ENCODE results near the gene IP6K3.

DNA sequence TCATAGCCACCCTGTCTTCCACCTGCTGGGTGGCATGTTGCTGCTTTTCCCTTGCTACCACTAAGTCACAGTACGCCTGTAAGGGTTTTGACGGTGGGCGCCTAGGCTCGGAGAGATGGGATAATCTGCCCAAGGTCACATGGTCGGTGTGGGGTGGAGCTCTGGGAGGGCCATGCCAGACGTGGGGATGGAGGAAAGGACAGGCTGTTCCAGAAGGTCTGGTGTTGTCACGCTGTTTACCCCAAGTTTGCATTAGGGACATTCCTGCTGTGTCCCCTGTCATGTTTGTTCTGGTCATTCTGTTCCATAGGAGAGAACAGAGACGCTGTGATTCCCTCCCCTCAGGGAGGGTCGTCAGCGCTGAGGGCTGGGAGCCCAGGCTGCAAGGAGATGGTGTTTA, 16.1 kb downstream of the IP6K3 start:
- no peak for TF ChIP-seq POLR2A (IDR thresholded peaks at IDR 0.05; ENCODE audit: extremely low read depth, insufficient read length)
- TF ChIP-seq, protein P1, sequence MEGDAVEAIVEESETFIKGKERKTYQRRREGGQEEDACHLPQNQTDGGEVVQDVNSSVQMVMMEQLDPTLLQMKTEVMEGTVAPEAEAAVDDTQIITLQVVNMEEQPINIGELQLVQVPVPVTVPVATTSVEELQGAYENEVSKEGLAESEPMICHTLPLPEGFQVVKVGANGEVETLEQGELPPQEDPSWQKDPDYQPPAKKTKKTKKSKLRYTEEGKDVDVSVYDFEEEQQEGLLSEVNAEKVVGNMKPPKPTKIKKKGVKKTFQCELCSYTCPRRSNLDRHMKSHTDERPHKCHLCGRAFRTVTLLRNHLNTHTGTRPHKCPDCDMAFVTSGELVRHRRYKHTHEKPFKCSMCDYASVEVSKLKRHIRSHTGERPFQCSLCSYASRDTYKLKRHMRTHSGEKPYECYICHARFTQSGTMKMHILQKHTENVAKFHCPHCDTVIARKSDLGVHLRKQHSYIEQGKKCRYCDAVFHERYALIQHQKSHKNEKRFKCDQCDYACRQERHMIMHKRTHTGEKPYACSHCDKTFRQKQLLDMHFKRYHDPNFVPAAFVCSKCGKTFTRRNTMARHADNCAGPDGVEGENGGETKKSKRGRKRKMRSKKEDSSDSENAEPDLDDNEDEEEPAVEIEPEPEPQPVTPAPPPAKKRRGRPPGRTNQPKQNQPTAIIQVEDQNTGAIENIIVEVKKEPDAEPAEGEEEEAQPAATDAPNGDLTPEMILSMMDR (IDR thresholded peaks at IDR 0.05; ENCODE audit: low read depth, low read length) = no peak
- TF ChIP-seq MYC (IDR thresholded peaks at IDR 0.05; ENCODE audit: low read depth, low read length) = no peak
